Stomach (tissue), 9 donors: ENCODE measurements around the gene ZNF280B. TPM values are rescaled to one million over a fixed set of nuclear protein-coding genes. Genes with fewer than 3 reads are reported as not detected.
"Not testable (repeated sequence)": the region's sequence is repeated elsewhere in the genome, so short reads cannot be mapped to it uniquely, and the experiment has no call there.

Experiments
- DNase-seq, 2 donors: peaks; one replicate each; pipeline versions ENCODE4 v3.0.0 to v3.0.0-alpha.2; 2013 to 2019
- H3K27ac ChIP-seq, 5 donors: fragments of 200-600 bp in 4 of 5; sonication (generic) in 4 of 5; one replicate each; pipeline ENCODE4 v1.5.1; 2013 to 2019; ENCODE audit warnings: mild to moderate bottlenecking in 1 of 5, moderate library complexity in 1 of 5
- H3K27me3 ChIP-seq, 3 donors: fragments of 200-600 bp; sonication (generic); one replicate each; pipeline ENCODE4 v1.5.1; 2017 to 2019; ENCODE audit warnings: mixed run types in 1 of 3
- H3K36me3 ChIP-seq, 4 donors: fragments of 200-600 bp; sonication (generic); 1 replicate in 3 of 4; 2 replicates in 1 of 4; pipeline ENCODE4 v1.5.1; 2016 to 2019
- H3K4me1 ChIP-seq, 4 donors: fragments of 200-600 bp; sonication (generic); one replicate each; pipeline ENCODE4 v1.5.1; 2016 to 2019
- H3K4me3 ChIP-seq, 4 donors: fragments of 200-600 bp; sonication (generic) in 3 of 4; one replicate each; pipeline ENCODE4 v1.5.1; 2016 to 2019; ENCODE audit warnings: mild to moderate bottlenecking in 1 of 4
- H3K9me3 ChIP-seq, 4 donors: fragments of 200-600 bp; sonication (generic); one replicate each; pipeline ENCODE4 v1.5.1; 2016 to 2019
- EP300 ChIP-seq: sonication (generic); formaldehyde crosslinking; IDR thresholded peaks from one replicate; pipeline ENCODE4 v1.6.1; 2017; ENCODE audit warnings: antibody characterized with exemption
- POLR2A ChIP-seq, 4 donors: fragments of 450-650 bp; IDR thresholded peaks; one replicate each; pipeline ENCODE4 v1.6.1; 2016; ENCODE audit warnings: antibody characterized with exemption in 4 of 4, control low read depth in 2 of 4, mild to moderate bottlenecking in 1 of 4, moderate library complexity in 1 of 4
- POLR2AphosphoS5 ChIP-seq, 3 donors: sonication (generic); formaldehyde crosslinking; IDR thresholded peaks; one replicate each; pipeline ENCODE4 v1.6.1; 2016; ENCODE audit warnings: antibody characterized with exemption in 3 of 3
- WGBS, 5 donors: extraction: QIAGEN DNeasy Blood & Tissue Kit in 3 of 5; methylation state at CpG; one replicate each; pipeline versions ENCODE4 v1.1.5 to v1.1.7; 2013 to 2018; 5-methylcytosine and 5-hydroxymethylcytosine counted together
- intact Hi-C: fragments of 100-400 bp; cut with DNase I; formaldehyde crosslinking; loops from one replicate; pipeline ENCODE4 v1.15.1; 2023; ENCODE audit warnings: low total_unique reads
- polyA plus RNA-seq, 3 donors: library from polyadenylated mRNA; stranded (reverse); fragments of 200-250 nt; gene quantifications; one replicate each; pipeline ENCODE4 v1.2.3, GENCODE V29; 2013
- total RNA-seq, 5 donors: library from RNA; depleted of rRNA; stranded (reverse); fragments of >200 nt; gene quantifications; one replicate each; pipeline versions ENCODE4 v1.1.0 to v1.2.3, GENCODE V29; 2014 to 2016
- TF ChIP-seq, protein P1 (sequence below), 7 experiments: fragments of 450-650 bp in 4 of 7; fragments of 200-600 bp in 3 of 7; sonication (generic) in 3 of 7; IDR thresholded peaks; one replicate each; pipeline ENCODE4 v1.5.1; 2016 to 2019; ENCODE audit warnings: antibody characterized with exemption in 7 of 7, control low read depth in 2 of 7, mild to moderate bottlenecking in 1 of 7
- donor health status: healthy with polysubstance abuse.
- donor health status: Bipolar disorder and iron deficiency.
- donor health status: healthy.

Gene ZNF280B
- total and polyA plus RNA-seq, 8 donors, result under 0.01 to 1.3 (median 0.15) TPM; not detected in 1

DNA sequence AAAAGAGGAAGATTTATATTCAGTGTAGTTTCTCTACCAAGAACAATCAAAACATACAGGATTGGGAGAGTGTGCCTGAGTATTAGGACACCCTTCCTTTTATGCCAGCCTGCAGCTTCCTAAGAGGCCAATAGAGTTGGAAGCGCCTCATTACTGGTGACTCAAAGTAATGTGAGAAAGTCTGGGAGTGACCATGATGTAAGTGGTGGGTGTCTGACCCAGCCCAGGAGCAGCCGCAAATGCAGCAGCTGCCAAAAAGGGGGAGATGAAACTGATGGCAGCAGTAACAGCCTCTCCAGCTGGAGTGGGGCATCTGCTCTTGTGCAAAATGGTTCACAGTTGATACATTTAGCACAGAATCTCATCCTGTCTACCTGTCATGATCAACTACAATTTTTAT is 62.0 kb downstream of the ZNF280B start:
- Histone ChIP-seq H3K4me3 (no peak overlapping the region), H3K4me1 (no peaks in the 10 kb centered on the region), H3K27ac (no peak overlapping the region), H3K36me3 (no peaks in the 10 kb centered on the region), H3K27me3 (peaks cover 0 to 34% (median 0%) of the 10 kb centered on the region in 3 donors), H3K9me3 (peaks cover 0 to 18% (median 13%) of the 10 kb centered on the region in 4 donors)
- 33 to 45% (median 41%) methylated on average over 2 of the region's 2 CpGs for WGBS, 5 donors
- no peak for DNase-seq
- TF ChIP-seq POLR2AphosphoS5 (IDR thresholded peaks at IDR 0.05) (no peak), POLR2A (IDR thresholded peaks at IDR 0.05) (no peak), EP300 (no peak)
- TF ChIP-seq, protein P1, sequence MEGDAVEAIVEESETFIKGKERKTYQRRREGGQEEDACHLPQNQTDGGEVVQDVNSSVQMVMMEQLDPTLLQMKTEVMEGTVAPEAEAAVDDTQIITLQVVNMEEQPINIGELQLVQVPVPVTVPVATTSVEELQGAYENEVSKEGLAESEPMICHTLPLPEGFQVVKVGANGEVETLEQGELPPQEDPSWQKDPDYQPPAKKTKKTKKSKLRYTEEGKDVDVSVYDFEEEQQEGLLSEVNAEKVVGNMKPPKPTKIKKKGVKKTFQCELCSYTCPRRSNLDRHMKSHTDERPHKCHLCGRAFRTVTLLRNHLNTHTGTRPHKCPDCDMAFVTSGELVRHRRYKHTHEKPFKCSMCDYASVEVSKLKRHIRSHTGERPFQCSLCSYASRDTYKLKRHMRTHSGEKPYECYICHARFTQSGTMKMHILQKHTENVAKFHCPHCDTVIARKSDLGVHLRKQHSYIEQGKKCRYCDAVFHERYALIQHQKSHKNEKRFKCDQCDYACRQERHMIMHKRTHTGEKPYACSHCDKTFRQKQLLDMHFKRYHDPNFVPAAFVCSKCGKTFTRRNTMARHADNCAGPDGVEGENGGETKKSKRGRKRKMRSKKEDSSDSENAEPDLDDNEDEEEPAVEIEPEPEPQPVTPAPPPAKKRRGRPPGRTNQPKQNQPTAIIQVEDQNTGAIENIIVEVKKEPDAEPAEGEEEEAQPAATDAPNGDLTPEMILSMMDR (IDR thresholded peaks at IDR 0.05), result no peak
- intact Hi-C loops, result no loop called here

DNA sequence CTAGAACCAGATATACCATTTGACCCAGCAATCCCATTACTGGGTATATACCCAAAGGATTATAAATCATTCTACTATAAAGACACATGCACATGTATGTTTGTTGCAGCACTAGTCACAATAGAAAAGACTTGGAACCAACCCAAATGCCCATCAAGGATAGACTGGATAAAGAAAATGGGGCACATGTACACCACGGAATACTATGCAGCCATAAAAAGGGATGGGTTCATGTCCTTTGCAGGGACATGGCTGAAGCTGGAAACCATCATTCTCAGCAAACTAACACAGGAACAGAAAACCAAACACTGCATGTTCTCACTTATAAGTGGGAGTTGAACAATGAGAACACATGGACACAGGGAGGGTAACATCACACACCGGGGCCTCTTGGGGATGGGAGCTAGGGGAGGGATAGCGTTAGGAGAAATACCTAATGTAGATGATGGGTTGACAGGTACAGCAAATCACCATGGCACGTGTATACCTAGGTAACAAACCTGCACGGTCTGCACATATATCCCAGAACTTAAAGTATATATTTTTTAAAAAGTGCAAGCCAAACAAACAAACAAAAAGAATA is 64.4 kb downstream of the ZNF280B start:
- peaks cover 0 to 43% (median 11%) of the 10 kb centered on the region in 3 donors for H3K27me3 ChIP-seq
- 73 to 82% (median 79%) methylated on average over 5 of the region's 5 CpGs for WGBS, 5 donors
- H3K4me3 ChIP-seq, intact Hi-C loops, H3K27ac ChIP-seq, DNase-seq, H3K36me3 ChIP-seq, H3K4me1 ChIP-seq: not testable (repeated sequence)
- peaks cover 0 to 18% (median 15%) of the 10 kb centered on the region in 4 donors for H3K9me3 ChIP-seq

DNA sequence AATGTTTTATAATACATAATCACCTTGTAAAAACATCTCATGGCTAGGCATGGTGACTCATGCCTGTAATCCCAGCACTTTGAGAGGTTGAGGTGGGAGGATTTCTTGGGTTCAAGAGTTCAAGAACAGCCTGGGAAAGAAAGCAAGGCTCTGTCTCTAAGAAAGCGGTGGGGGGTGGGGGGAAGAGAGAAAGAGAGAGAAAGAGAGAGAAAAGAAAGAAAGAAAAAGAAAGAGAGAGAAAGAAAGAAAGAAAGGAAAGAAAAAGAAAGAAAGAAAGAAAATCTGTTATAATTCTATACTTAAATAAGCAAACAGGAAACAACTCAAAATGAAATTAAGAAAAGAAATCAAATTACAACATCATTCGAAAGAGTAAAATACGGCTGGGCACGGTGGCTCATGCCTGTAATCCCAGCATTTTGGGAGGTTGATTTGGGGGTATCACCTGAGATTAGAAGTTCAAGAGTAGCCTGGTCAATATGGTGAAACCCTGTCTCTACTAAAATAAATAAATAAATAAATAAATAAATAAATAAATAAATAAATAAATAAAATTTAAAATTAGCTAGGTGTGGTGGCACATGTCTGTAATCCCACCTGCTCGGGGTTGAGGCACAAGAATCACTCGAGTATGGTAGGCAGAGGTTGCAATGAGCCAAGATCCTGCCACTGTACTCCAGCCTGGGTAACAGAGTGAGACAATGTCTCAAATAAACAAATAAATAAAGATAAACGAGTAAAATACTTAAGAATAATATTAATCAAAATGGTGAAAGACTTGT is 65.4 kb downstream of the ZNF280B start:
- TF ChIP-seq, protein P1 (IDR thresholded peaks at IDR 0.05), result no peak
- TF ChIP-seq POLR2A (IDR thresholded peaks at IDR 0.05), result no peak
- TF ChIP-seq EP300, result no peak
- TF ChIP-seq POLR2AphosphoS5 (IDR thresholded peaks at IDR 0.05), result no peak
- no peak overlapping the region for H3K27ac ChIP-seq
- intact Hi-C loops, result no loop called here
- H3K27me3 ChIP-seq, result peaks cover 0 to 45% (median 11%) of the 10 kb centered on the region in 3 donors
- H3K4me1 ChIP-seq, result no peaks in the 10 kb centered on the region
- DNase-seq, result no peak
- peaks cover 0 to 18% (median 15%) of the 10 kb centered on the region in 4 donors for H3K9me3 ChIP-seq
- 77 to 85% (median 80%) methylated on average over 7 of the region's 7 CpGs for WGBS, 5 donors
- H3K36me3 ChIP-seq, result no peaks in the 10 kb centered on the region
- H3K4me3 ChIP-seq, result no peak overlapping the region

DNA sequence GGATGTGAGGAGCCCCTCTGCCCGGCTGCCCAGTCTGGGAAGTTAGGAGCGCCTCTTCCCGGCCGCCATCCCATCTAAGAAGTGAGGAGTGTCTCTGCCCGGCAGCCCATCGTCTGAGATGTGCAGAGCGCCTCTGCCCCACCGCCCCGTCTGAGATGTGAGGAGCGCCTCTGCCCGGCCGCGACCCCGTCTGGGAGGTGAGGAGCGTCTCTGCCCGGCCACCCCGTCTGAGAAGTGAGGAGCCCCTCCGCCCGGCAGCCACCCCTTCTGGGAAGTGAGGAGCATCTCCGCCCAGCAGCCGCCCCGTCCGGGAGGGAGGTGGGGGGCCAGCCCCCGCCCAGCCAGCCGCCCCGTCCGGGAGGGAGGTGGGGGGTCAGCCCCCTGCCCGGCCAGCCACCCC is 66.9 kb downstream of the ZNF280B start:
- H3K4me1 ChIP-seq, H3K36me3 ChIP-seq, DNase-seq, H3K4me3 ChIP-seq, intact Hi-C loops, H3K27ac ChIP-seq: not testable (repeated sequence)
- Histone ChIP-seq H3K9me3 (peaks cover 0 to 18% (median 15%) of the 10 kb centered on the region in 4 donors), H3K27me3 (peaks cover 0 to 52% (median 11%) of the 10 kb centered on the region in 3 donors)
- 92 to 95% (median 93%) methylated on average over 13 to 28 of the region's 28 CpGs for WGBS, 5 donors

DNA sequence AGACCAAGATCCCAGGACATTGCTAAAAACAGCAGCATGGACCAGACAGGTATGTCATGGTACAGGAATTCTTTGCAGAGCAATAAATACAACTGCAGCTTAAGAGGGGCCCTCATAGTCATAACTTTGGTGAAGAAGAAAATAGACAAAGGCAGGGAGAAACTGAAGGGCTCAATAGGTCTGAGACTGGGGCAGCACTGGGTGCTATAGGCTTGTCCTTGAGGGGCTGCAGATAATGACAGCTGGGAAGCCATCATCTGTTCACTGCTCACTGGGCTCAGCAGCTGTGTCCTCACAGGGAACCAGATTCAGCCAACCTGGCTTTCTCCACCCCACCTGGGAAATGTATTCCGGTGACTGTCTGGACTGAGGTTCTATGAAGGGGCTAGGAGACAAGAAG is 68.4 kb downstream of the ZNF280B start:
- WGBS, 5 donors, result 85 to 100% (median 97%) methylated on average over 1 of the region's 1 CpG

More for the DNA sequence above, 68.4 kb downstream of the ZNF280B start:
- Histone ChIP-seq H3K36me3 (no peaks in the 10 kb centered on the region), H3K4me3 (no peak overlapping the region), H3K27me3 (peaks cover 0 to 61% (median 14%) of the 10 kb centered on the region in 3 donors), H3K4me1 (no peaks in the 10 kb centered on the region), H3K27ac (no peak overlapping the region), H3K9me3 (peaks cover 0 to 18% (median 15%) of the 10 kb centered on the region in 4 donors)
- no peak for DNase-seq
- TF ChIP-seq EP300 (no peak), POLR2A (IDR thresholded peaks at IDR 0.05) (no peak), POLR2AphosphoS5 (IDR thresholded peaks at IDR 0.05) (no peak)
- TF ChIP-seq, protein P1 (IDR thresholded peaks at IDR 0.05), result no peak
- intact Hi-C loops, result no loop called here

Other genes starting within 250 kb of the ZNF280B start
- not detected for gene ZNF280A, start 11.5 kb upstream of the ZNF280B start, total RNA-seq
- not detected for gene ZNF280A, start 11.5 kb upstream of the ZNF280B start, polyA plus RNA-seq
- not detected for gene PRAME, start 50.5 kb upstream of the ZNF280B start, total RNA-seq
- gene PRAME, start 50.5 kb upstream of the ZNF280B start, polyA plus RNA-seq, result not detected
- gene GGTLC2, start 135.9 kb upstream of the ZNF280B start, total RNA-seq, result not detected
- gene GGTLC2, start 135.9 kb upstream of the ZNF280B start, polyA plus RNA-seq, result not detected